ENCODE results near the gene ASCL4.

Gene ASCL4

GRCh38 chr12:107791465-107792089 lies 17.1 kb downstream of the ASCL4 start:
- peaks cover 9% of the 10 kb centered on the region; the same call in 1 of the 2 replicates for H3K27me3 ChIP-seq (ENCODE audit: control insufficient read depth, low read length)
- H4K20me1 ChIP-seq (ENCODE audit: control insufficient read depth, insufficient read depth, low read depth, low read length): no peaks in the 10 kb centered on the region
- H3F3A ChIP-seq (ENCODE audit: control insufficient read depth, insufficient read depth): no peaks in the 10 kb centered on the region
- no peaks in the 10 kb centered on the region for H3K79me2 ChIP-seq (ENCODE audit: control insufficient read depth, low read length)
- TF ChIP-seq EZH2phosphoT487 (IDR thresholded peaks at IDR 0.05; ENCODE audit: borderline replicate concordance, low read length) (no peak), CTCF (IDR thresholded peaks at IDR 0.05; ENCODE audit: low read depth, low read length, poor library complexity, severe bottlenecking) (no peak)
- no peaks in the 10 kb centered on the region for H3K4me1 ChIP-seq (ENCODE audit: control insufficient read depth, low read length)
- no peak overlapping the region for H3K27ac ChIP-seq (ENCODE audit: low read depth, low read length)
- H3K4me2 ChIP-seq (ENCODE audit: low read length): no peak overlapping the region
- H3K9me3 ChIP-seq (ENCODE audit: control insufficient read depth, insufficient read depth, low read length): peaks cover 11% of the 10 kb centered on the region; the same call in 1 of the 2 replicates
- H3K36me3 ChIP-seq (ENCODE audit: control insufficient read depth, low read length): no peaks in the 10 kb centered on the region
- H3K9me2 ChIP-seq (replicated peaks; ENCODE audit: control insufficient read depth, low read length): no peaks in the 10 kb centered on the region
- no peak overlapping the region for H3K4me3 ChIP-seq (ENCODE audit: low read length)

- Histone ChIP-seq H3K9me2 (replicated peaks; ENCODE audit: control insufficient read depth, low read length) (no peaks in the 10 kb centered on the region), H3K27ac (ENCODE audit: low read depth, low read length) (no peak overlapping the region), H3K36me3 (ENCODE audit: control insufficient read depth, low read length) (no peaks in the 10 kb centered on the region), H3F3A (ENCODE audit: control insufficient read depth, insufficient read depth) (no peaks in the 10 kb centered on the region), H4K20me1 (ENCODE audit: control insufficient read depth, insufficient read depth, low read depth, low read length) (no peaks in the 10 kb centered on the region), H3K4me3 (ENCODE audit: low read length) (no peak overlapping the region), H3K27me3 (ENCODE audit: control insufficient read depth, low read length) (peaks cover 11% of the 10 kb centered on the region; the same call in 1 of the 2 replicates), H3K4me1 (ENCODE audit: control insufficient read depth, low read length) (no peaks in the 10 kb centered on the region), H3K9me3 (ENCODE audit: control insufficient read depth, insufficient read depth, low read length) (peaks cover 11% of the 10 kb centered on the region; the same call in 1 of the 2 replicates), H3K4me2 (ENCODE audit: low read length) (no peak overlapping the region), H3K79me2 (ENCODE audit: control insufficient read depth, low read length) (no peaks in the 10 kb centered on the region)
- TF ChIP-seq EZH2phosphoT487 (IDR thresholded peaks at IDR 0.05; ENCODE audit: borderline replicate concordance, low read length): no peak
Measured at GRCh38 chr12:107794451-107794850, 19.9 kb downstream of the ASCL4 start.

- Histone ChIP-seq H3K79me2 (ENCODE audit: control insufficient read depth, low read length) (no peaks in the 10 kb centered on the region), H4K20me1 (ENCODE audit: control insufficient read depth, insufficient read depth, low read depth, low read length) (no peaks in the 10 kb centered on the region), H3K27me3 (ENCODE audit: control insufficient read depth, low read length) (peaks cover 11% of the 10 kb centered on the region; the same call in 1 of the 2 replicates), H3K36me3 (ENCODE audit: control insufficient read depth, low read length) (no peaks in the 10 kb centered on the region), H3K4me3 (ENCODE audit: low read length) (no peak overlapping the region), H3K9me2 (replicated peaks; ENCODE audit: control insufficient read depth, low read length) (no peaks in the 10 kb centered on the region), H3K9me3 (ENCODE audit: control insufficient read depth, insufficient read depth, low read length) (no peaks in the 10 kb centered on the region), H3K4me1 (ENCODE audit: control insufficient read depth, low read length) (peaks cover 17% of the 10 kb centered on the region), H3K4me2 (ENCODE audit: low read length) (no peak overlapping the region), H3F3A (ENCODE audit: control insufficient read depth, insufficient read depth) (no peaks in the 10 kb centered on the region), H3K27ac (ENCODE audit: low read depth, low read length) (no peak overlapping the region)
- TF ChIP-seq EZH2phosphoT487 (IDR thresholded peaks at IDR 0.05; ENCODE audit: borderline replicate concordance, low read length) (no peak), CTCF (IDR thresholded peaks at IDR 0.05; ENCODE audit: low read depth, low read length, poor library complexity, severe bottlenecking) (no peak)
Measured at GRCh38 chr12:107798580-107798979, 24.1 kb downstream of the ASCL4 start.

- Histone ChIP-seq H3K9me3 (ENCODE audit: control insufficient read depth, insufficient read depth, low read length) (no peaks in the 10 kb centered on the region), H3K36me3 (ENCODE audit: control insufficient read depth, low read length) (no peaks in the 10 kb centered on the region), H3K4me1 (ENCODE audit: control insufficient read depth, low read length) (peaks cover 17% of the 10 kb centered on the region), H3K27ac (ENCODE audit: low read depth, low read length) (no peak overlapping the region), H3F3A (ENCODE audit: control insufficient read depth, insufficient read depth) (no peaks in the 10 kb centered on the region), H3K4me3 (ENCODE audit: low read length) (peak overlapping the region; percentile 27; the same call in 1 of the 2 replicates), H3K4me2 (ENCODE audit: low read length) (peak overlapping the region; percentile 45), H4K20me1 (ENCODE audit: control insufficient read depth, insufficient read depth, low read depth, low read length) (no peaks in the 10 kb centered on the region), H3K9me2 (replicated peaks; ENCODE audit: control insufficient read depth, low read length) (no peaks in the 10 kb centered on the region), H3K27me3 (ENCODE audit: control insufficient read depth, low read length) (peaks cover 7% of the 10 kb centered on the region; the same call in 1 of the 2 replicates), H3K79me2 (ENCODE audit: control insufficient read depth, low read length) (no peaks in the 10 kb centered on the region)
- TF ChIP-seq CTCF (IDR thresholded peaks at IDR 0.05; ENCODE audit: low read depth, low read length, poor library complexity, severe bottlenecking) (no peak), EZH2phosphoT487 (IDR thresholded peaks at IDR 0.05; ENCODE audit: borderline replicate concordance, low read length) (no peak)
Measured at GRCh38 chr12:107801150-107801549, 26.6 kb downstream of the ASCL4 start.

Data from DOHH2 (cell line).